HepG2 (cell line): ENCODE results near the gene CLEC16A. TPM values are rescaled to one million over a fixed set of nuclear protein-coding genes. Genes with fewer than 3 reads are reported as not detected.

Experiments
- ATAC-seq: fragments of 200-7000 bp; cut with Tn5 transposase; 3 replicates; pipeline ENCODE4 v1.9.1; 2020; ENCODE audit warnings: mild to moderate bottlenecking, moderate library complexity
- BruUV-seq: library from RNA; stranded (reverse); fragments of 400-500 nt; replicated peaks from 2 replicates; lab custom pipeline; 2021; lab: Mats Ljungman, UMichigan
- CTCF ChIA-PET: fragments of 300-600 bp; formaldehyde crosslinking; extraction: SDS; loops from one replicate; lab custom pipeline; 2021; ENCODE audit warnings: low total read pairs, inconsistent platforms, low intra/inter-chr PET ratio; lab: Yijun Ruan, JAX
- POLR2A ChIA-PET: fragments of 350-600 bp; sonication (Branson Sonifier 250); formaldehyde crosslinking; loops from one replicate; lab custom pipeline; 2020; ENCODE audit warnings: antibody characterized with exemption, inconsistent platforms; lab: Yijun Ruan, JAX
- DNase-seq: peaks from one replicate; pipeline ENCODE4 v3.0.0-alpha.2; 2015; ENCODE audit warnings: low spot score
- FAIRE-seq: peaks from 3 replicates; lab custom pipeline; 2011; peaks lifted over from hg19 to GRCh38; lab: Jason Lieb, UNC
- H2AFZ ChIP-seq: one replicate; pipeline ENCODE4 v1.6.1; 2011; ENCODE audit warnings: low read length, inconsistent platforms
- H3K27ac ChIP-seq: fragments of 300-600 bp; 3 replicates; pipeline ENCODE4 v1.8.0; 2011; ENCODE audit warnings: mixed run types, mild to moderate bottlenecking, mixed read lengths, low read length, inconsistent platforms; ENCODE audit not compliant: insufficient read depth; ENCODE audit errors: extremely low read length
- H3K27me3 ChIP-seq, 2 experiments: fragments of 200-600 bp in 1 of 2; 2 replicates in 1 of 2; 3 replicates in 1 of 2; pipeline versions ENCODE4 v1.6.0 to v1.8.0; 2011; ENCODE audit warnings: low read length in 2 of 2, mild to moderate bottlenecking in 2 of 2, moderate library complexity in 2 of 2, inconsistent platforms in 1 of 2; ENCODE audit not compliant: insufficient read depth in 2 of 2, control insufficient read depth in 1 of 2
- H3K36me3 ChIP-seq, 2 experiments: fragments of 200-600 bp in 1 of 2; replicated peaks in 1 of 2; 2 replicates in 1 of 2; 3 replicates in 1 of 2; pipeline versions ENCODE4 v1.5.1 to v1.8.0; 2011; ENCODE audit warnings: low read length in 2 of 2, inconsistent platforms in 1 of 2; ENCODE audit not compliant: insufficient read depth in 2 of 2, control insufficient read depth in 1 of 2
- H3K4me1 ChIP-seq: 2 replicates; pipeline ENCODE4 v1.5.1; 2012; ENCODE audit warnings: low read length, inconsistent platforms; ENCODE audit not compliant: insufficient read depth
- H3K4me2 ChIP-seq: 2 replicates; pipeline ENCODE4 v1.6.0; 2011; ENCODE audit warnings: low read depth, low read length, inconsistent platforms
- H3K4me3 ChIP-seq, 3 experiments: fragments of 200-600 bp in 1 of 3; sonication (generic), shearing (Covaris generic) in 1 of 3; replicated peaks in 1 of 3; 2 replicates each; pipeline ENCODE4 v1.5.1; 2011 to 2016; ENCODE audit warnings: low read length in 3 of 3, inconsistent platforms in 2 of 3, low read depth in 2 of 3, mild to moderate bottlenecking in 2 of 3, control low read depth in 1 of 3, mixed read lengths in 1 of 3; ENCODE audit not compliant: insufficient read depth in 1 of 3
- H3K79me2 ChIP-seq: one replicate; pipeline ENCODE4 v1.6.1; 2011; ENCODE audit warnings: low read length, inconsistent platforms; ENCODE audit not compliant: insufficient read depth
- H3K9ac ChIP-seq: 2 replicates; pipeline ENCODE4 v1.6.0; 2011; ENCODE audit warnings: mild to moderate bottlenecking, low read depth, low read length, inconsistent platforms; ENCODE audit not compliant: insufficient read depth
- H3K9me3 ChIP-seq: 2 replicates; pipeline ENCODE4 v1.5.1; 2012; ENCODE audit warnings: mild to moderate bottlenecking, low read length
- H4K20me1 ChIP-seq: 2 replicates; pipeline ENCODE4 v1.6.0; 2011; ENCODE audit warnings: inconsistent platforms, mild to moderate bottlenecking, low read length, moderate library complexity; ENCODE audit not compliant: insufficient read depth
- CREB1 ChIP-seq, 2 experiments: fragments of 450-650 bp in 1 of 2; IDR thresholded peaks; 2 replicates each; pipeline ENCODE4 v1.6.1; 2016 to 2017; ENCODE audit warnings: control low read depth in 1 of 2, mild to moderate bottlenecking in 1 of 2, missing compliant biosample characterization in 1 of 2, missing genetic modification characterization in 1 of 2
- GABPA ChIP-seq, 2 experiments: IDR thresholded peaks; 2 replicates each; pipeline ENCODE4 v1.6.1; 2011 to 2016; ENCODE audit warnings: low read depth in 2 of 2, low read length in 1 of 2, missing biosample characterization in 1 of 2, missing genetic modification characterization in 1 of 2
- GATA4 ChIP-seq: sonication (generic); IDR thresholded peaks from 2 replicates; pipeline ENCODE4 v1.6.1; 2016; ENCODE audit warnings: antibody characterized with exemption, low read depth, borderline replicate concordance
- MXD4 ChIP-seq: IDR thresholded peaks from 2 replicates; pipeline ENCODE4 v1.6.1; 2016; ENCODE audit warnings: mild to moderate bottlenecking, missing biosample characterization, missing genetic modification reagents
- ZNF121 ChIP-seq: sonication (generic); formaldehyde crosslinking; IDR thresholded peaks from 2 replicates; pipeline ENCODE4 v1.5.0; 2020; ENCODE audit warnings: mild to moderate bottlenecking, missing genetic modification reagents
- ZNF124 ChIP-seq: sonication (generic); formaldehyde crosslinking; IDR thresholded peaks from 2 replicates; pipeline ENCODE4 v1.4.0; 2020; ENCODE audit warnings: missing genetic modification reagents
- ZNF879 ChIP-seq: sonication (generic); formaldehyde crosslinking; IDR thresholded peaks from 2 replicates; pipeline ENCODE4 v1.8.1; 2023; ENCODE audit warnings: missing genetic modification reagents
- ZSCAN22 ChIP-seq: sonication (generic); formaldehyde crosslinking; IDR thresholded peaks from 2 replicates; pipeline ENCODE4 v1.4.0; 2020; ENCODE audit warnings: mild to moderate bottlenecking, missing genetic modification reagents
- WGBS: methylation state at CpG from one replicate; pipeline ENCODE4 v1.1.6; 2017; ENCODE audit warnings: low lambda C conversion rate; 5-methylcytosine and 5-hydroxymethylcytosine counted together
- in situ Hi-C: cut with HindIII; loops from 2 replicates; pipeline ENCODE4 v1.10.0; 2017; ENCODE audit warnings: low pct_unique_long_range_greater_than_20kb; ENCODE audit not compliant: extremely low pct_ligation_motif_present
- intact Hi-C: fragments of 100-400 bp; cut with micrococcal nuclease; formaldehyde crosslinking; loops from one replicate; pipeline ENCODE4 v1.10.0; 2022; ENCODE audit not compliant: unreplicated experiment
- polyA plus RNA-seq, 8 experiments: library from polyadenylated mRNA; depleted of rRNA in 3 of 8; stranded (reverse) in 7 of 8; unstranded in 1 of 8; fragments of >200 nt; fragmentation: Illumina TruSeq in 4 of 8; extraction: Trizol in 4 of 8; gene quantifications; 2 replicates each; pipeline versions ENCODE4 v1.2.1 to v1.2.3, GENCODE V29; 2011 to 2016; ENCODE audit warnings: low read depth in 4 of 8, missing spikeins in 1 of 8, mixed read lengths in 1 of 8; ENCODE audit not compliant: insufficient read depth in 1 of 8
- total RNA-seq, 5 experiments: library from RNA; depleted of rRNA; stranded (reverse); fragments of >200 nt; fragmentation: Illumina TruSeq; extraction: Trizol; gene quantifications; 2 replicates each; pipeline ENCODE4 v1.2.3, GENCODE V29; 2016; ENCODE audit warnings: low read depth in 1 of 5
- TF ChIP-seq, protein P1 (sequence below): sonication (generic); formaldehyde crosslinking; IDR thresholded peaks from 2 replicates; pipeline ENCODE4 v1.5.0; 2020; ENCODE audit warnings: mild to moderate bottlenecking, missing genetic modification reagents, moderate library complexity
- TF ChIP-seq, protein P2 (sequence below): sonication (generic); formaldehyde crosslinking; IDR thresholded peaks from 2 replicates; pipeline ENCODE4 v1.5.1; 2020; ENCODE audit warnings: mild to moderate bottlenecking, missing genetic modification reagents, moderate library complexity

CLEC16A gene
- total and polyA plus RNA-seq, 2 of the 13 experiments (the other 11 are each of a cell fraction or from before 2014, with no cell fraction given), result 8.5 to 10.3 TPM

DNA sequence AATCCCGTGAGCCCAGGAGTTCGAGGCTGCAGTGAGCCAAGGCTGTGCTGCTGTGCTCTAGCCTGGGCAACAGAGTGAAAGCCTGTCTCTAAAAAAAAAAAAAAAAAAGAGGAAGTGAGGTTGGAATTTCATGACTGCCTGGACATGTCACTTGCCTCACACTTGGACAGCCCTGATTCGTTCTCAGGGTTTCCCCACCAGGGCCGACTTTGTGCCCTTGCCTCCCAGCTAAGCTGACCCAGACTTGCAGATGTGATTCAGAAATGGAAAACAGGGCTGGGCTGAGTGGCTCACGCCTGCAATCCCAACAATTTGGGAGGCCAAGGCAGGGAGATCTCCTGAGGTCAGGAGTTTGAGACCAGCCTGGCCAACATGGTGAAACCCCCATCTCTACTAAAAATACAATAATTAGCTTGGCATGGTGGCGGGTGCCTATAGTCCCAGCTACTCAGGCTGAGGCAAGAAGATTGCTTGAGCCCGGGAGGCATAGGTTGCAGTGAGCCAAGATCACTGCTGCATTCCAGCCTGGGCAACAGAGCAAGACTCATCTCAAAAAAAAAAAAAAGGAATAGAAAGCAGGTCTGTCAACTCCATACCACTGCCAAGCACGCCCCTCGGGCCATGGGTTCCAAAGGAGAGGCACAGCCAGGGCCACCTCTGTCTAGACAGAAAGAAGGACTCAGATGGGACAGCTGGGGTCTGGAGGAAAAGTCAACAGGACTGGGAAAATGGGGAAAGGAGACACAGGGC is 264.7 kb downstream of the CLEC16A start:
- H2AFZ ChIP-seq, result no peak overlapping the region
- no peaks in the 10 kb centered on the region for H4K20me1 ChIP-seq
- H3K9me3 ChIP-seq, result peaks cover 7% of the 10 kb centered on the region
- TF ChIP-seq ZNF121 (CRISPR knock-in tag), result peak; percentile 56; the same call in 1 of the 2 replicates
- TF ChIP-seq ZNF879, result no peak
- H3K4me3 ChIP-seq, result no peak overlapping the region
- H3K79me2 ChIP-seq, result no peaks in the 10 kb centered on the region
- ChIA-PET POLR2A (interaction anchor here (2.4 kb wide), 1 partner anchor 47 kb away, joined by 10 read pairs; the partner anchor contains the start of gene SOCS1), CTCF (no interaction called here)
- intact Hi-C loops (no loop called here), in situ Hi-C loops (no loop called here)
- H3K4me2 ChIP-seq, result no peak overlapping the region
- 23% methylated on average over 9 of the region's 9 CpGs for WGBS
- DNase-seq (no peak), FAIRE-seq (no peak), ATAC-seq (no peak)
- BruUV-seq, result no TSS peak
- H3K36me3 ChIP-seq, result no peaks in the 10 kb centered on the region
- no peak overlapping the region for H3K9ac ChIP-seq
- peaks cover 23% of the 10 kb centered on the region for H3K4me1 ChIP-seq
- peaks cover 3 to 52% of the 10 kb centered on the region in 2 experiments for H3K27me3 ChIP-seq
- H3K27ac ChIP-seq, result no peak overlapping the region

DNA sequence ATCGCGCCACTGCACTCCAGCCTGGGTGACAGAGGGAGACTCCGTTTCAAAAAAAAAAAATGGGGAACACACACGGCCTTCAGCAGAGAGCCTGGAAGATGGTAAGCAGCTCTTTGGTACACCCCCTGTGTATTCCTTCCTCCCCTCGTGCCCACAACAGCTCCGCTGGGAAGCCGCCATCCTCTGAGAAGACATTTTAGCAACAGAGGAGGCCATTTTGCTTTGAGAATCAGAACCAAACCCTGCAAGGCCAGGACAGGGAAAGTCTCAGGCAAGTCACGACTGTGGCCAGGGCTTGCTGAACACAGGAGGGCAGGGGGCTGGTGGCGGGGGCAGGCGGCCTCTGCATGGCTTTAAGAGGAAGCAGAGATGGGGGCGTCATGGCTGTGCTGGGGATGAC is 265.9 kb downstream of the CLEC16A start:
- no peak overlapping the region for H3K4me3 ChIP-seq

More for the DNA sequence above, 265.9 kb downstream of the CLEC16A start:
- Histone ChIP-seq H2AFZ (no peak overlapping the region), H3K79me2 (no peaks in the 10 kb centered on the region), H3K4me2 (no peak overlapping the region), H3K27ac (no peak overlapping the region), H3K9me3 (peaks cover 7% of the 10 kb centered on the region), H3K36me3 (no peaks in the 10 kb centered on the region), H3K27me3 (peaks cover 3 to 42% of the 10 kb centered on the region in 2 experiments), H3K9ac (no peak overlapping the region), H4K20me1 (no peaks in the 10 kb centered on the region), H3K4me1 (peaks cover 16% of the 10 kb centered on the region)
- ATAC-seq, result no peak
- DNase-seq, result no peak
- FAIRE-seq, result no peak
- TF ChIP-seq GABPA (IDR thresholded peaks at IDR 0.05; ENCODE audit: low read depth, low read length), result no peak
- no peak for TF ChIP-seq GABPA (CRISPR knock-in tag; IDR thresholded peaks at IDR 0.05; ENCODE audit: low read depth)
- TF ChIP-seq GATA4, result no peak
- no peak for TF ChIP-seq ZNF124 (CRISPR knock-in tag)
- TF ChIP-seq CREB1 (IDR thresholded peaks at IDR 0.05), result no peak
- no peak for TF ChIP-seq CREB1 (CRISPR knock-in tag; IDR thresholded peaks at IDR 0.05)
- TF ChIP-seq ZSCAN22 (CRISPR knock-in tag), result no peak
- TF ChIP-seq, protein P1, sequence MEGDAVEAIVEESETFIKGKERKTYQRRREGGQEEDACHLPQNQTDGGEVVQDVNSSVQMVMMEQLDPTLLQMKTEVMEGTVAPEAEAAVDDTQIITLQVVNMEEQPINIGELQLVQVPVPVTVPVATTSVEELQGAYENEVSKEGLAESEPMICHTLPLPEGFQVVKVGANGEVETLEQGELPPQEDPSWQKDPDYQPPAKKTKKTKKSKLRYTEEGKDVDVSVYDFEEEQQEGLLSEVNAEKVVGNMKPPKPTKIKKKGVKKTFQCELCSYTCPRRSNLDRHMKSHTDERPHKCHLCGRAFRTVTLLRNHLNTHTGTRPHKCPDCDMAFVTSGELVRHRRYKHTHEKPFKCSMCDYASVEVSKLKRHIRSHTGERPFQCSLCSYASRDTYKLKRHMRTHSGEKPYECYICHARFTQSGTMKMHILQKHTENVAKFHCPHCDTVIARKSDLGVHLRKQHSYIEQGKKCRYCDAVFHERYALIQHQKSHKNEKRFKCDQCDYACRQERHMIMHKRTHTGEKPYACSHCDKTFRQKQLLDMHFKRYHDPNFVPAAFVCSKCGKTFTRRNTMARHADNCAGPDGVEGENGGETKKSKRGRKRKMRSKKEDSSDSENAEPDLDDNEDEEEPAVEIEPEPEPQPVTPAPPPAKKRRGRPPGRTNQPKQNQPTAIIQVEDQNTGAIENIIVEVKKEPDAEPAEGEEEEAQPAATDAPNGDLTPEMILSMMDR, result no peak
- no peak for TF ChIP-seq MXD4 (CRISPR knock-in tag)
- TF ChIP-seq, protein P2, sequence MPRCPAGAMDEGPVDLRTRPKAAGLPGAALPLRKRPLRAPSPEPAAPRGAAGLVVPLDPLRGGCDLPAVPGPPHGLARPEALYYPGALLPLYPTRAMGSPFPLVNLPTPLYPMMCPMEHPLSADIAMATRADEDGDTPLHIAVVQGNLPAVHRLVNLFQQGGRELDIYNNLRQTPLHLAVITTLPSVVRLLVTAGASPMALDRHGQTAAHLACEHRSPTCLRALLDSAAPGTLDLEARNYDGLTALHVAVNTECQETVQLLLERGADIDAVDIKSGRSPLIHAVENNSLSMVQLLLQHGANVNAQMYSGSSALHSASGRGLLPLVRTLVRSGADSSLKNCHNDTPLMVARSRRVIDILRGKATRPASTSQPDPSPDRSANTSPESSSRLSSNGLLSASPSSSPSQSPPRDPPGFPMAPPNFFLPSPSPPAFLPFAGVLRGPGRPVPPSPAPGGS (CRISPR knock-in tag), result no peak
- BruUV-seq, result no TSS peak
- ChIA-PET CTCF (no interaction called here), POLR2A (no interaction called here)
- in situ Hi-C loops (no loop called here), intact Hi-C loops (loop anchor here (2.0 kb wide), 1 partner anchor 239 kb away; no protein-coding TSS in a partner anchor)
- 46% methylated on average over 11 of the region's 11 CpGs for WGBS
